ENCODE results near the gene DNMBP. TPM values are rescaled to one million over a fixed set of nuclear protein-coding genes. Genes with fewer than 3 reads are reported as not detected.
"Not testable (repeated sequence)": the region's sequence is repeated elsewhere in the genome, so short reads cannot be mapped to it uniquely, and the experiment has no call there.

Gene DNMBP
- total RNA-seq, 1 experiment from 2014 or later: 8.5 TPM

DNA sequence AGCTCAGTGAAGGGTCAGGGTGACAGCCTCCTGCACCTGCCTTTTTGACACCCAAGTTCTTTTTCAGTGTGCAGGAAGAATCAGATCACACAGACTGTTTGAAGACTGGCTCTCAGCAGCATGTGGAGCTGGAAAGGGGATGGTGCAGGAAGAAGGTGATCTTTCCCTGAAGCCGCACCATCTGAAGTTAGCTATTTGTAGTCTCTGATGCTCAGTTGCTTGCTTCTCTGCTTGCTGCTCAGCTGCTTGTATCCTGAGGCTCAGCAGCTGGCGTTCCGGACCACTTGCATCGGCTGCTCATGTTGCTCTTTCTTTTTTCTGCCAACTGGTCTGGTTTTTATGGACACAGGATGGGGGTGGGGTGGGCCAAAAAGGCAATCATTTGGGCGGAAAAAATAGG lies 15.8 kb upstream of the DNMBP start:
- no peak overlapping the region for H3K4me3 ChIP-seq (ENCODE audit: insufficient read depth, low read depth, low read length)
- H3K36me3 ChIP-seq (replicated peaks; ENCODE audit: control insufficient read depth, insufficient read depth, low read length): no peaks in the 10 kb centered on the region
- DNase-seq: no peak
- no peaks in the 10 kb centered on the region for H3K27me3 ChIP-seq (ENCODE audit: control insufficient read depth, insufficient read depth, low read length)

DNA sequence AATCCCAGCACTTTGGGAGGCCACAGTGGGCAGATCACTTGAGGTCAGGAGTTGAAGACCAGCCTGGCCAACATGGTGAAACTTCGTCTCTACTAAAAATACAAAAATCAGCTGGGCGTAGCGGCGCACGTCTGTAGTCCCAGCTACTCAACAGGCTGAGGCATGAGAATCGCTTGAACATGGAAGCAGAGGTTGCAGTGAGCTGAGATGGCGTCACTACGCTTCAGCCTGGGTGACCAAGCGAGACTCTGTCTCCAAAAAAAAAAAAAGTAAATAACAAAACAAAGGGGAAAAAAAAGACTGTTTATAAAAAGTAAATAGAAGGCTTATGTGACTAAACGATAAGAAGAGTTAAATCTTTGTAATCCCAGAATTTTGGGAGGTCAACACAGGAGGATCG lies 15.0 kb upstream of the DNMBP start:
- H3K27me3 ChIP-seq (ENCODE audit: control insufficient read depth, insufficient read depth, low read length): no peaks in the 10 kb centered on the region
- DNase-seq: no peak

DNA sequence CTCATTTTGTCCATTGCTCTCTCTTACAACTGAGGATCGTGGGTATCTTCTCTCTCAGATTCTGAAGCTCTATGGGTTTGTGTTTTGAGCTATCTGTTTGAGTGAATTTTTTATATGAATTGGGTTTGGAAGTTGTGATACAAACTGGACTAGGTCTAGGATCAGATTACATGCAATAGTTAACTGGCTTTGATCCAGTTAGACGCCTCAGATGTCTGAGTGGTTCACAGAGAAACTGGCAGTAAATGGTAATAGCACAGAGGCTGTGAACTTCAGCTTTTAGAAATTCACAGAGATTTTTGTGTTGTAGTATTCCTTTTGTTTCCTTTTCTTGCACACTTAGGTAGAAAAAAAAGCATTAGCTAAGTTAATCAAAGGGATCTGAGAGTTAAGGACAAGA lies 12.7 kb upstream of the DNMBP start:
- Histone ChIP-seq H3K36me3 (replicated peaks; ENCODE audit: control insufficient read depth, insufficient read depth, low read length) (no peaks in the 10 kb centered on the region), H3K27me3 (ENCODE audit: control insufficient read depth, insufficient read depth, low read length) (no peaks in the 10 kb centered on the region), H3K4me3 (ENCODE audit: insufficient read depth, low read depth, low read length) (no peak overlapping the region)
- DNase-seq: no peak

More for the DNA sequence above, 15.0 kb upstream of the DNMBP start:
- Histone ChIP-seq H3K36me3 (replicated peaks; ENCODE audit: control insufficient read depth, insufficient read depth, low read length) (no peaks in the 10 kb centered on the region), H3K4me3 (ENCODE audit: insufficient read depth, low read depth, low read length) (no peak overlapping the region)

DNA sequence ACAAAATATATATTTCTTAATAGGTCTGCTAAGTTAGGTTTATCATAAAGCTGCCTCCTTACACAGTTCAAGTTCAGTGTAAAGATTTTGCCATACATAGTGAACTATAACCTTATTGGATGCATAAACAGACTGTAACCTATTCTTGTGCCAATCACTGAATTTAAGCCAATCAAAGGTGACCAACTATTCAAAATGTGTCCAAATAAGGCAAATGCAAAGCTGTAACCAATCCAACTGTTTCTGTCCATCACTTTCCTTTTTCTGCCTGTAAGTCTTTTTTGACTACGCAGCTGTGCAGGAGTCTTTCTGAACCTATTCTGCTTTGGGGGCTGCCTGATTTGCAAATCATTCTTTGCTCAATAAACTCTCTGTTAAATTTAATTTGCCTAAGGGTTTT lies 11.6 kb upstream of the DNMBP start:
- Histone ChIP-seq H3K4me3 (ENCODE audit: insufficient read depth, low read depth, low read length) (no peak overlapping the region), H3K36me3 (replicated peaks; ENCODE audit: control insufficient read depth, insufficient read depth, low read length) (no peaks in the 10 kb centered on the region), H3K27me3 (ENCODE audit: control insufficient read depth, insufficient read depth, low read length) (no peaks in the 10 kb centered on the region)
- no peak for DNase-seq

GRCh38 chr10:100020886-100021253 lies 11.1 kb upstream of the DNMBP start:
- no peaks in the 10 kb centered on the region for H3K27me3 ChIP-seq (ENCODE audit: control insufficient read depth, insufficient read depth, low read length)
- peak; percentile 47 for DNase-seq
- H3K36me3 ChIP-seq (replicated peaks; ENCODE audit: control insufficient read depth, insufficient read depth, low read length): no peaks in the 10 kb centered on the region
- H3K4me3 ChIP-seq (ENCODE audit: insufficient read depth, low read depth, low read length): no peak overlapping the region

- no peaks in the 10 kb centered on the region for H3K27me3 ChIP-seq (ENCODE audit: control insufficient read depth, insufficient read depth, low read length)
- no peak for DNase-seq
Observed at GRCh38 chr10:100020142-100020885, 10.6 kb upstream of the DNMBP start.

DNA sequence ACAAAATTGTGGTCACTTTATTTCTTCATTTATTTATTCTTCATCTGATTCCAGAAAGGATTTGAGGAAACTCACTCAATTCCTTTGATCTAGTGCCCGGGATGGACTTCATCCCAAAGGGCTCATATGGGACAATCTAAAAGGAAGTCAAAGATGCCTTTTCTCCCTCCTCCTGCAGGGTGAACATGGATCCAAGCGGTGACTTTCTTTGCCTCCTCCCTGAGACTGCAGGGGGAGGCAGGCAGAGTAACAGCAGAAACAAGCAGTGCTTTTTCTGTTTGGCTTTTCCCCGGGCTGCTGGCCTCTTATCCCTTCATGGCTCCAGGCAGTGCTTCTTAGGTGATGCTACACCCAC lies 10.0 kb upstream of the DNMBP start:
- Histone ChIP-seq H3K27me3 (ENCODE audit: control insufficient read depth, insufficient read depth, low read length) (no peaks in the 10 kb centered on the region), H3K4me3 (ENCODE audit: insufficient read depth, low read depth, low read length) (no peak overlapping the region), H3K36me3 (replicated peaks; ENCODE audit: control insufficient read depth, insufficient read depth, low read length) (no peaks in the 10 kb centered on the region)
- peak; percentile 76 for DNase-seq

More at GRCh38 chr10:100020142-100020885, 10.6 kb upstream of the DNMBP start:
- no peaks in the 10 kb centered on the region for H3K36me3 ChIP-seq (replicated peaks; ENCODE audit: control insufficient read depth, insufficient read depth, low read length)
- no peak overlapping the region for H3K4me3 ChIP-seq (ENCODE audit: insufficient read depth, low read depth, low read length)

GRCh38 chr10:100014071-100014762 lies 4.5 kb upstream of the DNMBP start:
- Histone ChIP-seq H3K27me3 (ENCODE audit: control insufficient read depth, insufficient read depth, low read length) (peaks cover 3% of the 10 kb centered on the region; the same call in 1 of the 2 replicates), H3K36me3 (replicated peaks; ENCODE audit: control insufficient read depth, insufficient read depth, low read length) (no peaks in the 10 kb centered on the region), H3K4me3 (ENCODE audit: insufficient read depth, low read depth, low read length) (no peak overlapping the region)
- DNase-seq: no peak

GRCh38 chr10:100013621-100014020 lies 3.9 kb upstream of the DNMBP start:
- H3K27me3 ChIP-seq (ENCODE audit: control insufficient read depth, insufficient read depth, low read length): peaks cover 3% of the 10 kb centered on the region; the same call in 1 of the 2 replicates
- H3K36me3 ChIP-seq (replicated peaks; ENCODE audit: control insufficient read depth, insufficient read depth, low read length): no peaks in the 10 kb centered on the region
- H3K4me3 ChIP-seq (ENCODE audit: insufficient read depth, low read depth, low read length): no peak overlapping the region
- no peak for DNase-seq

GRCh38 chr10:100011906-100012305 lies 2.2 kb upstream of the DNMBP start:
- DNase-seq; H3K36me3 ChIP-seq (replicated peaks; ENCODE audit: control insufficient read depth, insufficient read depth, low read length); H3K4me3 ChIP-seq (ENCODE audit: insufficient read depth, low read depth, low read length); H3K27me3 ChIP-seq (ENCODE audit: control insufficient read depth, insufficient read depth, low read length): not testable (repeated sequence)

DNA sequence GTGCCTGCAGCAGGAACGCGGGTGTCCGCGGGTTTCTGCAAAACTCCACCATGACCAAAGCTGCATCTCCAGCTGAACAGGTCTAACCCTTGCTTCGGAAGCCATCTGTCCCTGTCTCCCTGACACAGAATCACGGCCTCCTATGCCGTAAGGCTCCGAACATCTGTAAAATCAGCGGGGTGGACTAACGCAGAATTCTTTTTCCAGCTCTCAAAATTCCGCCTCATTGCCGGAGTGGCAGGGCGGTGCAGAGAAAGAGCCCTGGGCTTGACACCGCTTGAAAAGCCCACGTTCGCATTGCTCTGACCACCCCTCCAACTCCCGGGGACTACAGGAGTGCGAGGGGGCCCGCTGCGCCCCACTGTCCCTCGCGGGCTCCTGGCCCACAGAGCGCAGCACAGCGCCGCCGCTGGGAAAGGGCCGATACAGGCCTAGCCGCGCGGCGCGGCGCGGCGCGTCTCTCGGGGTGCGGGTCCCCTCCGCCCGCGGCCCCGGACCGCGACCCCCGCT lies 409 bp downstream of the DNMBP start:
- no peak for DNase-seq
- H3K27me3 ChIP-seq (ENCODE audit: control insufficient read depth, insufficient read depth, low read length): peaks cover 3% of the 10 kb centered on the region; the same call in 1 of the 2 replicates
- no peaks in the 10 kb centered on the region for H3K36me3 ChIP-seq (replicated peaks; ENCODE audit: control insufficient read depth, insufficient read depth, low read length)
- H3K4me3 ChIP-seq (ENCODE audit: insufficient read depth, low read depth, low read length): peak overlapping the region; percentile 73

DNA sequence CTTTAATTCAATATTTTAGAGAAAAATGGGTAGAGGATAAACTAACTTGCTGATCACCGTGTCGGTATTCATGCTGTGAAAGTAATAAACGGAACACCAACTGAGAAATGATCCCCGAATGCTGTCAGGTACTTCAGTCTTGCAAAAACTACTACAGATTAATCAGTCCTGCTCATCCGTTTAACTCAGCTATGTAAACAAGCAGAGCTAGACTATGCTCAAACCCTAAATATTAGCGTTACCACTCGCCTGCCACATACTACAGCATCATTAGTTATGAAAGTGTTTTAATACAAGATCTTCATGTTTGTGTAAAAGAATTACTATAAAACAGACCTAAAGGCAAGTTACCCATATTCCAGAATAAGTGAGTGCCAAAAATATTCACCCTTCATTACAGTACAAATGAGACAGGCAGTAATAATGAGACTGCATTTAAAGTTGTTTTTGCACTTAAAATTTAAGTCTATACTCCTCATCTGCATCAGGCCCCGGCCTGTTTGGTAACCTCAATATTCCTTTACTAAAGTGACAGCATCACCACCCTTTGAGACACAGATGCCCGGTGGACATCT lies 952 bp downstream of the DNMBP start:
- Histone ChIP-seq H3K36me3 (replicated peaks; ENCODE audit: control insufficient read depth, insufficient read depth, low read length) (no peaks in the 10 kb centered on the region), H3K27me3 (ENCODE audit: control insufficient read depth, insufficient read depth, low read length) (peaks cover 3% of the 10 kb centered on the region; the same call in 1 of the 2 replicates), H3K4me3 (ENCODE audit: insufficient read depth, low read depth, low read length) (peak overlapping the region; percentile 73)
- no peak for DNase-seq

DNA sequence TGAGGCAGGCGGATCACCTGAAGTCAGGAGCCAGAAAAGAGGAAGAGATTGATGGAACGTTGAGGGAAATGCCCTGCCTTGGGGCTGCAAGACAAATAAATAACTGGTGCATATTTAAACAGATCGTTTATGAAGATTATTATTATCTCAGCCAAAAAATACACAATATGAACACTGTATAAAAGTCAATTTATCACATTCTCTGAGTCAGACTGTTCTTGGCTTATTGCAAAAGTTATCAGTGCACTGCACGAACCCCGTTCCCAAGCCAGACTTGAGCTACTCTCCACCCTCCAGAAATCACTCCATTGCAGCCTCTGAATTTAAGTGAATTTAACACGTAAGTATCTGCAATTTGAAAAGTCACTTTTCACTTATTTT lies 1.6 kb downstream of the DNMBP start:
- Histone ChIP-seq H3K36me3 (replicated peaks; ENCODE audit: control insufficient read depth, insufficient read depth, low read length) (no peaks in the 10 kb centered on the region), H3K27me3 (ENCODE audit: control insufficient read depth, insufficient read depth, low read length) (peaks cover 3% of the 10 kb centered on the region; the same call in 1 of the 2 replicates), H3K4me3 (ENCODE audit: insufficient read depth, low read depth, low read length) (no peak overlapping the region)
- no peak for DNase-seq

- no peak for DNase-seq
- peaks cover 3% of the 10 kb centered on the region; the same call in 1 of the 2 replicates for H3K27me3 ChIP-seq (ENCODE audit: control insufficient read depth, insufficient read depth, low read length)
- H3K36me3 ChIP-seq (replicated peaks; ENCODE audit: control insufficient read depth, insufficient read depth, low read length): no peaks in the 10 kb centered on the region
- H3K4me3 ChIP-seq (ENCODE audit: insufficient read depth, low read depth, low read length): no peak overlapping the region
Observed at GRCh38 chr10:100007231-100008141, 2.3 kb downstream of the DNMBP start.
